ENCODE data around the gene ABCA13. TPM values are rescaled to one million over a fixed set of nuclear protein-coding genes. Genes with fewer than 3 reads are reported as not detected.

Gene ABCA13
- polyA plus RNA-seq, 1 experiment, result 0.05 TPM

DNA sequence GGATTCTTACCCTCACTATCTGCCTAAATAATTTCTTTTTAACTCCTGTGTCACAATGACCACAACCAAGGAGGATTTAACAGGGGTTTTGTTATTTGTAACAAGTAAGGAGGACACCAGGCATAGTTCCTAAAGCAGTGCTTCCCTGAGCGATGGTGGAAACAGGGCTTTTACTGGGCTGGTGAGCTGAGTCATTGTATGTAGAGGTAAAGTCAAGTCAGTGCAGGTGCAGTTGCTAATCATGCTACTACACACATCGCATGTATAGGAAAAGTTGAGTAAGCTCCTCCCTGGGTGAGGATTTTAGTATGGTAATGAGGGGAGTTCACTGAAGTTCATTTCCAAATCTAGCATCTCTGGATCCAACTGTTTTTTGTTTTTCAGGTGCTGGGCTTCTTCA, 22.9 kb upstream of the ABCA13 start:
- no peak for DNase-seq (ENCODE audit: low read depth, low spot score)
- ChIA-PET POLR2A (no interaction called here), CTCF (interaction anchor here (1.4 kb wide), 1 partner anchor 8 kb away, joined by 3 read pairs; no protein-coding TSS in a partner anchor)
- Histone ChIP-seq H3K27ac (ENCODE audit: low read depth, low read length) (no peak overlapping the region), H3K9me3 (ENCODE audit: control insufficient read depth, insufficient read depth, low read length) (no peaks in the 10 kb centered on the region), H3K4me3 (ENCODE audit: low read depth, low read length) (no peak overlapping the region), H3K27me3 (ENCODE audit: control insufficient read depth, insufficient read depth, low read length) (peaks cover 7% of the 10 kb centered on the region)
- TF ChIP-seq, protein P1, sequence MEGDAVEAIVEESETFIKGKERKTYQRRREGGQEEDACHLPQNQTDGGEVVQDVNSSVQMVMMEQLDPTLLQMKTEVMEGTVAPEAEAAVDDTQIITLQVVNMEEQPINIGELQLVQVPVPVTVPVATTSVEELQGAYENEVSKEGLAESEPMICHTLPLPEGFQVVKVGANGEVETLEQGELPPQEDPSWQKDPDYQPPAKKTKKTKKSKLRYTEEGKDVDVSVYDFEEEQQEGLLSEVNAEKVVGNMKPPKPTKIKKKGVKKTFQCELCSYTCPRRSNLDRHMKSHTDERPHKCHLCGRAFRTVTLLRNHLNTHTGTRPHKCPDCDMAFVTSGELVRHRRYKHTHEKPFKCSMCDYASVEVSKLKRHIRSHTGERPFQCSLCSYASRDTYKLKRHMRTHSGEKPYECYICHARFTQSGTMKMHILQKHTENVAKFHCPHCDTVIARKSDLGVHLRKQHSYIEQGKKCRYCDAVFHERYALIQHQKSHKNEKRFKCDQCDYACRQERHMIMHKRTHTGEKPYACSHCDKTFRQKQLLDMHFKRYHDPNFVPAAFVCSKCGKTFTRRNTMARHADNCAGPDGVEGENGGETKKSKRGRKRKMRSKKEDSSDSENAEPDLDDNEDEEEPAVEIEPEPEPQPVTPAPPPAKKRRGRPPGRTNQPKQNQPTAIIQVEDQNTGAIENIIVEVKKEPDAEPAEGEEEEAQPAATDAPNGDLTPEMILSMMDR (IDR thresholded peaks at IDR 0.05; ENCODE audit: low read depth, low read length), result no peak

DNA sequence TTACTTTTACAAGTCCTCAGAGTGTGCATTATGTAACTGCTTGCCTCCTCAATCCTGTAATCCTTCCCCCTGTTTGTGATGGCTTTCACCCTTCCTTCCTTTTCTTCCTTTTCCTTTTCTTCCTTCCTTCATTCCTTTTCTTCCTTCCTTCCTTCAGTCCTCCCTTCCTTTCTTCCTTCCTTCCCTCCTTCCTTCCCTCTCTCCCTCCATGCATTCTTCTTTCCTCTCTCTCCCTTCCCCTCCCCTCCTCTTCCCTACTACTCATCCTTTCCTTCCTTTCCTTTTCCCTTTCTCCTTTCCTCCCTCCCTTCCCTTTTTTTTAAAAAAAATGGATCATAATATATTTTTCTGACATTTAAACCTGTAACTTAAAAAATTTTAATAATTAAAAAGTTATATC, 22.2 kb upstream of the ABCA13 start:
- Histone ChIP-seq H3K27me3 (ENCODE audit: control insufficient read depth, insufficient read depth, low read length) (peaks cover 7% of the 10 kb centered on the region), H3K4me3 (ENCODE audit: low read depth, low read length) (no peak overlapping the region)
- POLR2A ChIA-PET, result no interaction called here

DNA sequence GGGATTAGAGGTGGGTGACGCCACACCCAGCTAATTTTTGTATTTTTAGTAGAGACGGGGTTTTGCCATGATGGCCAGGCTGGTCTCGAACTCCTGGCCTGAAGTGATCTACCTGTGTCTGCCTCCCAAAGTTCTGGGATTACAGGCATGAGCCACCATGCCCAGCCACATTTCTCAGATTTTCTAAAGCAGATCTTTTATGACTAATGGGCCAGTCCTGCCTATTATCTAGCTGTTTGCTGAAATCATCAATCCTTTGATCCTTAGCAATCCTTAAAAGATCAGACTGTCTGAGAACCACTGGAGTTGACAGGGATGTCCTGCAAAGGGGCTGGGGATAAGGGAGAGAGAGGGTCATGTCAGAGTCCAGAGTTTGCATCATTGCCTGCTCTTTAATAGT, 21.2 kb upstream of the ABCA13 start:
- peaks cover 7% of the 10 kb centered on the region for H3K27me3 ChIP-seq (ENCODE audit: control insufficient read depth, insufficient read depth, low read length)
- H3K9me3 ChIP-seq (ENCODE audit: control insufficient read depth, insufficient read depth, low read length), result no peaks in the 10 kb centered on the region
- ChIA-PET CTCF (interaction anchor here (1.4 kb wide), 1 partner anchor 40 kb away, joined by 5 read pairs; no protein-coding TSS in a partner anchor), POLR2A (no interaction called here)
- H3K27ac ChIP-seq (ENCODE audit: low read depth, low read length), result no peak overlapping the region
- H3K4me3 ChIP-seq (ENCODE audit: low read depth, low read length), result no peak overlapping the region
- TF ChIP-seq, protein P1 (IDR thresholded peaks at IDR 0.05; ENCODE audit: low read depth, low read length), result no peak
- DNase-seq (ENCODE audit: low read depth, low spot score), result no peak

More for the DNA sequence above, 22.2 kb upstream of the ABCA13 start:
- H3K9me3 ChIP-seq (ENCODE audit: control insufficient read depth, insufficient read depth, low read length), result no peaks in the 10 kb centered on the region
- no peak overlapping the region for H3K27ac ChIP-seq (ENCODE audit: low read depth, low read length)
- CTCF ChIA-PET, result no interaction called here
- no peak for DNase-seq (ENCODE audit: low read depth, low spot score)
- TF ChIP-seq, protein P1 (IDR thresholded peaks at IDR 0.05; ENCODE audit: low read depth, low read length), result no peak

DNA sequence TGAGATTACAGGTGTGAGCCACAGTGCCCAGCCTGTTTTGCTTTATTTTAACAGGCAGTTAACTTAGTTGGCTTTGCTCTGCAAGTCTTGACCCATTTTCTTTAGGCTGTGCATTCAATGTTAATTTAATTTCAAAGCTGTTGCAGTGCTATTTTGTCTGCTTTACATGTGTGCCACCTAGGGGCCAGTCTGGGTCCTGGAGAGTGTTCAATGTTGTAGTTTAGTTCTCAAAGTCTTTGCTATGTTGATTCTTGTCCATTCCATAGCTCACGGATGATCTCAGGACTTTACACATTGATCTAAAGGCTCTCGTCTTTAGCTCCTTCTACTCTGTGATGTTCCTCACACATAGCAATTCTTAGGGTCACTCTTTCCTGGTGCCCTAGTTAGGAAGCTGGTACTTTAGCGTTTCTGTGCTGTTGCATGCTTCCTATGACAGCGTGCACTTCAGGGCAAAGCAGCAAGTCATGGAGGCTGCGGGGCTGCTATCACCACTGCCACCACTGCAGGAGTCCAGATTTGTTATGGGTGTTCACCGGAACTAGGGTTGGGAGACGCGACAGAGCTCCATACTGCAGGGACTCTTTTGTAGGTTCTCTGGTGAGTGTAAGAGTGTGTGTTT, 16.4 kb upstream of the ABCA13 start:
- H3K9me3 ChIP-seq (ENCODE audit: control insufficient read depth, insufficient read depth, low read length), result no peaks in the 10 kb centered on the region
- TF ChIP-seq, protein P1 (IDR thresholded peaks at IDR 0.05; ENCODE audit: low read depth, low read length), result peak; percentile 79
- H3K27ac ChIP-seq (ENCODE audit: low read depth, low read length), result no peak overlapping the region
- CTCF ChIA-PET, result interaction anchor here (0.6 to 2.9 kb wide), 37 partner anchors 10 to 889 kb away, joined by 3 to 58 read pairs (median 5); partner anchors contain the start of gene PKD1L1
- POLR2A ChIA-PET, result no interaction called here
- no peak for DNase-seq (ENCODE audit: low read depth, low spot score)
- no peaks in the 10 kb centered on the region for H3K27me3 ChIP-seq (ENCODE audit: control insufficient read depth, insufficient read depth, low read length)
- no peak overlapping the region for H3K4me3 ChIP-seq (ENCODE audit: low read depth, low read length)

DNA sequence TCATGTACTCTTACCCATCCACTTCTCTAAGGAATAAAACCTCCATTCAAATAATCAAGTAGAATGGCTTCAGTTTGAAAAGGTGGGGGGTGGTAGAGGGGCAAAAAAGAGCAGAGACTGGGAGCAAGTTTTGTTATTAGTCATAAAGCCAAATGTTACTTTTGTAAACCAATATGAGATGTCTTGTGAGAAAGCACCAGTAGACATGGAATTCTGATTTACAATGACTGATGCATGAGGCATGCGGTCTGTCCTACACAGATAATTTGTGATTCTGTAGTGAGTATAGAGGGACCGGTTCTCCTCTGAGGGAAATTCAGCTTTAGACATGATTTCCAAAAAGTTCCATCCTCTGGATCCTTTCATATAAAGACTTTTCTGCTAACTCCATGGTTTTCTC, 12.9 kb upstream of the ABCA13 start:
- DNase-seq (ENCODE audit: low read depth, low spot score), result no peak
- Histone ChIP-seq H3K27ac (ENCODE audit: low read depth, low read length) (no peak overlapping the region), H3K27me3 (ENCODE audit: control insufficient read depth, insufficient read depth, low read length) (peaks cover 2% of the 10 kb centered on the region), H3K4me3 (ENCODE audit: low read depth, low read length) (no peak overlapping the region), H3K9me3 (ENCODE audit: control insufficient read depth, insufficient read depth, low read length) (no peaks in the 10 kb centered on the region; the same call in 1 of the 2 replicates)
- CTCF ChIA-PET, result interaction anchor here (0.8 to 3.2 kb wide), 4 partner anchors 24 to 213 kb away, joined by 3 to 11 read pairs (median 4); no protein-coding TSS in a partner anchor
- POLR2A ChIA-PET, result no interaction called here
- TF ChIP-seq, protein P1 (IDR thresholded peaks at IDR 0.05; ENCODE audit: low read depth, low read length), result no peak
